Activated CD8-positive, alpha-beta memory T cell treated with anti-CD3 and anti-CD28 coated beads for 24 hours (primary cell): ENCODE data around the gene RFNG.

ENCODE experiments used
- DNase-seq: peaks from one replicate; pipeline ENCODE4 v3.0.0-alpha.2; 2020

Gene RFNG

DNA sequence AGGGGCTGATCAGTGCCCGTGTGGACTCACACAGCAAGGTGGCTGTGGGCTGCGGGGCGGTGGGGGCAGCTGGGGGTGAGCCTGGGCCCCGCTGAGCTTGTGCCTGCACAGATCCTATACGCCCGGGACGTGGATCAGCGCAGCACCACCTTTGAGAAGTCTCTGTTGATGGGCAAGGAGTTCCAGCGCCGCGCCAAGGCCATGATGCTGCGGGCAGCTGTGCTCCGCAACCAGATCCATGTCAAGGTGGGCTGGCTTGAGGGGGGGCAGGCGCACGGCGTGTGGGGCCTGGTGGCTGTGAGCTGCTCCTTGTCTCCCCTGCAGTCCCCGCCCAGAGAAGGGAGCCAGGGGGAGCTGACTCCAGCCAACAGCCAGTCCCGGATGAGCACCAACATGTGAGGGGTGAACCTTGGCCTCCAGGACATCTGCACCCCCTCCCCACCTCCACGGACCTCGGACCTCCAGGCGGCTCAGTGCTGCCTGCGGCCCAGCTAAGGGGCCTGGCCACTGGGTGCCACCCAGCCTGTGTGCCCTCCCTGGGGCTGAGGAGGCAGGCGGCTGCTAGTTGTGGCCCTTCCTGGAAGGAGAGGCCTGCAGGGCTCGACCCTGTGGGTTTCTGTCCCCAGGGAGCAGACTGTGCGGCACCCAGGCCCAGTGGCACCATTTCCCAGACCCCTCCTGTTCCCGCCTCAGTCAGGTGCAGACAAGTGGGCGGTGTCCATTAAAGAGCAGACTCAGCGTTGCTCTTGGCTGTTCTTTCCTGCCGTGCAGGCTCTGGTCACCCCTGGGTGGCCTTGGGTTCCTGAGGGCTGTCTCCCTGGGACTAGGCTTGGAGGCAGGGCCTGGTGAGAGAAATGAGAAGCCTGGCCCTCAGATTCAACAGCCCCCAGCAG is 5.4 kb upstream of the RFNG start:
- no peak for DNase-seq

GRCh38 chr17:82055965-82056728 is 4.5 kb upstream of the RFNG start:
- DNase-seq, result no peak

- DNase-seq, result peak; percentile 56
These were observed 3.7 kb upstream of the RFNG start for GRCh38 chr17:82055023-82055964.

DNA sequence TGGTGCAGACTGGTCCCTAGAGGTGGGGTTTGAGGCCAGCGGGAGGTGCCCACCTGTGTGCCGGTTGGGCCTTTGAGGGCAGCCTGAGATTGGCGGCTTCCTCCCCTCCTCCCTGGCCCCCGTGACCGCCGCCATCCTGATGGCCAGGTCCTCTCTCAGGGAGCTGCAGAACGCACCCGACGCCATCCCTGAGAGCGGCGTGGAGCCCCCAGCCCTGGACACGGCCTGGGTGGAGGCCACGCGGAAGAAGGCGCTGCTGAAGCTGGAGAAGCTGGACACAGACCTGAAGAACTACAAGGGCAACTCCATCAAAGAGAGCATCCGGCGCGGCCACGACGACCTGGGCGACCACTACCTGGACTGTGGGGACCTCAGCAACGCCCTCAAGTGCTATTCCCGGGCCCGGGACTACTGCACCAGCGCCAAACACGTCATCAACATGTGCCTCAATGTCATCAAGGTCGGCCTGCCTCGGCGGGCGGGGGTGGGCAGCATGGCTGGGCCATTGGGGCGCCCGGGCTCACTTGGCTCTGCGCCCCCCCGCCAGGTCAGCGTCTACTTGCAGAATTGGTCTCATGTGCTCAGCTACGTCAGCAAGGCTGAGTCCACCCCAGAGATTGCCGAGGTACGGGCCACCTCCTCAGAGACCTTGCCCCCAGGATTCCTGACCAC is 2.9 kb upstream of the RFNG start:
- peak; percentile 57 for DNase-seq

- DNase-seq, result peak; percentile 56
These were observed 2.1 kb upstream of the RFNG start for GRCh38 chr17:82053556-82054263.

DNA sequence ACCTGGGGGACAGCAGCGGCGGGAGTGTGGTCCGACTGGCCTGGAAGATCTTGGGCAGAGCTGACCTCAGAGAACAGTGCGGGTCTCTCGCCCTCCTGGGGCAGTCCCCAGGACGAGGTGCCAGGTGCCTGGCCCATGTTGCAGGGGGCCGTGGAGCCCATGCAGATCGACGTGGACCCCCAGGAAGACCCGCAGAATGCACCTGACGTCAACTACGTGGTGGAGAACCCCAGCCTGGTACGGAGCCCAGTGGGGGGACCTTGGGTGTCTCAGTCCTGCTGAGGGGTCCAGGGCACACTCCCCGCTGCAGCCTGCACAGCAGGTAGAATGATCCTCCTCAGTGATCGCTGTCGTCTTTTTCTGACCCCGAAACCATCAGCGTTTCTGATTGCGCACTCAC is 1.5 kb upstream of the RFNG start:
- peak; percentile 52 for DNase-seq

DNA sequence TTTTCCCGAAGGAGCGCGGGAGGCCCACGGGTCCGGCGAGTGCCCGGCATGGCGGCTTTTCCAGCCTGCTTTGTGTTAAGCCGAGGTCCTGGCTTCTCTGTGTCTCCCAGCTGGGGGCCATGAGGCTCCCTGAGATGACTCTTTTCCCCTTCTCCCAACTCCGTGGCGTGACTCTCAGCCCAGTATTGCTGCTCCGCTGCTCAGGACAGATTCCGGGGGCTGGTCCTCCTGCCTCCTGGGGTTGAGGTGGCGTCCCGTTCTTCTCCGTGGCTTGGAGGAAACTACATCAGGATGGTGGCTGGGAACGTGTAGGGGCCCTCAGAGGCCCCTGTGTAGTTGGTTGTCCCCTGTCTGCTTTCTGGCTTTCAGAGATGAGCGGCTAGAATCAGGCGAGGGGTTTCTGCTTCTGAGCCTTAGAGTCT is 1.0 kb upstream of the RFNG start:
- DNase-seq, result peak; percentile 56

DNA sequence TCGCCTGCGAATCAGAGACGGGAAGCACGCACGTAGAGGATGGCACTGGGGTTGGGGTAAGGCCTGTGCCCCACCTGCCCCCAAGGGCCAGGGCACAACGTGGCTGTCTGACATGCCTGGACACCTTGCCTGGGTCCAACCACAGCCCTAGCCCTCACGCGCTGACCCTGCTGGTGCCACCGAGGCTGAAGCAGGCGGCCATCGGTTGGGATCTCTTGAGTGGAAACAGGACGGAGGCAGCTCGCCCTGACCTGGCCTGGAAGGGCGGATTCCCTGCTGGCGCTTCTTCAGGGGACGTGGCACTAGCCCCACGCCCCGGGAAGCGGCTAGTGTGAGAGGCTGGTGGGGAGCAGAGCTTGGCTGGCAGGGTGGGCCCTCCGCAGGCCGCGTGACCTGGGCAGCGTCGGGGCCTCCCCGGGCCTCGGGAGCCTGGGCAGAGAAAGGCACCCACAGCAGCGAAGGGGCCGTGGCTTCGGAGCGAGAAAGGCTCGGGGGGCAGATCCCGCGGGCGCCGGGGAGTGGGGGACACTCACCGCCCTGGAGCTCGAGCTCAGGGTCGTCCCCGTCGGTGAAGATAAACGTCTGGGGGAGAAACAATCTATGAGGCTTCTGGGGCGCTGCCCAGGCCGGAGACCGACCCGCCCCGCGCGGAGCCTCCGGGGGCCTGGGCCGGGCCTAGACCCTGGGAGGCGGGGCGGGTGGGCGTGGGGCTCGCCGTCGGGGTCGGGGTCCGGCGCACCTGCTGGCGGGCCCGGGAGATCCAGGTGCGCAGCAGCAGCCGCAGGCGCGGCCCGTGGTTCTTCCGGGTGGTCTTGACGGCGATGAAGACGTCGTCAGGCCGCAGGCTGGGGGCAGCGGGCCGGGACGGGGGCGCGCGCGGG is 610 bp downstream of the RFNG start:
- DNase-seq, result no peak

DNA sequence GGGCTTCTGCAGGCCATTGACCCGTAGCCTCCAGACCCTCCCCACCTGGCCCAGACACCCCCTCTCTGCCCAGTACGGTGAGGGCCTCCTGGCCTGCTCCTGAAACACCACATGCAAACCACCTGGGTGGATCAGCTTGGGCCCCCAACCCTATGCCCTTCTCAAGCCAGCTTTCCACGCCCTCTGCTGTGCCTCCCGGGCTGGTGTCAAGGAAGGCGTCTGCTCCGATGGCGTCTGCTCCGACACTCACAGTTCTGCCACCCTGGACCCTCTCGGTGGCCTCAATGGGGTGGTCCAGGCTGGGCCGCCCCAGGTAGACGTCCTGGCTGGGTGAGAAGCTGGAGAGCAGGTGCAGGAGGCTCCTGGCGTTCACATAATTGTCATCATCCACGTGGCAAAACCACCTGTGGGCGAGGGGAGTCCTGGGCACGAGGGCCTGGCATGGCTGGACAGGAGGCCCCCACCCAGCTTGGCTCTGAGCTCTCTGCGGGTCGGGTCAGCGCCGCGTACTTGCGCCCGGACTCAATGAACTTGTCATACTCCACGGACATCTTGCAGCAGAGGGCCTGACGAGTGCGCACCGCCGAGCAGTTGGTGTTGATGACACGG is 1.4 kb downstream of the RFNG start:
- no peak for DNase-seq

- no peak for DNase-seq
These were observed 2.1 kb downstream of the RFNG start for GRCh38 chr17:82049521-82049971.

DNA sequence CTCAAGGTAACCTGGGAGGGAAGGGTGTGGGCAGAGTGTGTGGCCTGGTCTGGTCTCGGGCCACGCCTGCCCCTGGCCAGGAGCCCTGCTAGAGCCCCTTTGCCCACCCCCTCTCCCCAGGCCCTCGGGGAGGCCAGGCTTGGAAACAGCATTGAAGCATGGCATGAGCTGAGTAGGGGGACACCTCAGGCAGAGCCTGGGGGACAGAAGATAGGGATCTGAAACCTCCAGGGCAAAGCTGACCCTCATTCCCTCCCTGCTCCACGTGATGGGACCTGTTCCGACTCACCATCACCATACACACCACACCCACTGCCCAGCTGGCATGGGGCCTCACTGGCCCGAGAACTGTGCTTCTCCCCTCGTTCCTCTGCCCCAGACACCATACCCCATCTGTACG is 2.5 kb downstream of the RFNG start:
- no peak for DNase-seq

DNA sequence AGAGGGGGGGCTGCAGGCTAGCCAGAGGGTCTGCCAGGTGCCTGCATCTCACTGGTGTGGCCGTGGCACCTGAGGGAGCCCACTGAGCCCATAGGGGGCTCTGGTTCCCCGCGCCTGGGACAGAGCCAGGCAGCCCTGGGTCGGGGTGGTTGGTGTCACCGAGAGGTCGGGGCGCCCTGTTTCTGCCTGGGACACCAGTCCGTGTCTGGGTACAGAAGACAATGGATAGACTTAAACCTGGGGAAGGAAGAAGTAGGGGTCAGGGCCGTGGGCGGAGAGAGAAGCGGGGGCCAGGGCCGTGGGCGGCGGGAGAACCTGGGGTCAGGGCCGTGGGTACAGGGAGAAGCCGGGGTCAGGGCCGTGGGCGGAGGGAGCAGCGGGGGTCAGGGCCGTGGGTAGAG is 3.0 kb downstream of the RFNG start:
- DNase-seq, result no peak

DNA sequence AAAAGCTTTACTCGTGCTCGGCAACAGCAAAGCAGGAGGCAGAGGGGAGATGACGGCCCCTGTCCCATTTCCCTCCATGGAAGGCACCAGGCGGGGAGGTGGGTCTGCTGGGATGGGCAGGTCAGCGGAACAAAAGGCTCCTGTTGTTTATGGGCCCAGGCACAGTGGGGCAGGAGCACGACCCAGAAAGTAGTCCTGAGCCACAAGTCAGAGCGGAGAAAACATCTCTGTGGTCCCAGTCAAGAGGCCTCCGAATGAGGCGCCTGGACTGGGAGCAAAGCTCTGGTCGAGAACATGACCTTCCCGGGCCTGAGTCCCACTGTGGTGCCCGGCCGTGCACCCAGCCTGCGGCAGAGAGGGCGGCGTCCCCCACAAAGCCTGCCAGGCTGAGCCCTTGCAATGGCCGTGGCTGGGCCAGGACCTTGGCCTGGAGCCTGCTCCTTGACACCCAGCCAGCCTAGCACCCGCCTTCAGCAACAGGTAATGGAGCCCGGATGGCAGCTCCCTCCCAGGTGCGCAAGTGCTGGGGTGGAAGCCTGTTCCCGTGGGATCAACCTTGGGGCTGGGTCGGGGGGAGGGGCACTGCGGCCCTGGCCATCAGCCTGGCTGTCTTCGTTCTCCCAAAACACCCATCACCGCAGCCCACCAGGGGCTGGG is 3.6 kb downstream of the RFNG start:
- DNase-seq, result no peak

DNA sequence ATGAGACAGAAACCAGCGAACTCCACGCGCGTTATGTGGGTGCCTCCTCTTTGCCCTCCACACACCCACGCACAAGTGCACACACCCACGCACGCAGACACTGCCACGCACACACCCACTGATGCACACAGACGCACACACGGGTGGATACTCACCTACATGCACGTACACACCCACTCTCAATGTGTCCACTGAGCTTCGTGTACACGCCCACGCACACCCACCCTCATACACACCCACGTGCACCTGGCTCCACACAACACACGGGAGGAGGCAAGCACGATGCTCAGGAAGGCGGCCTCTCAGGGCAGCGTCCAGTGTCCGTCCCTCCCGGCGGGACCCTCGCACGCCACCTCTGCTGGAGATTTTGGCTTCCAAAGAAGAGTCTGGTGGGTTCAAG is 4.2 kb downstream of the RFNG start:
- no peak for DNase-seq

GRCh38 chr17:82046903-82047302 is 4.7 kb downstream of the RFNG start:
- no peak for DNase-seq

- no peak for DNase-seq
These were observed 5.6 kb downstream of the RFNG start for GRCh38 chr17:82045936-82046484.

DNA sequence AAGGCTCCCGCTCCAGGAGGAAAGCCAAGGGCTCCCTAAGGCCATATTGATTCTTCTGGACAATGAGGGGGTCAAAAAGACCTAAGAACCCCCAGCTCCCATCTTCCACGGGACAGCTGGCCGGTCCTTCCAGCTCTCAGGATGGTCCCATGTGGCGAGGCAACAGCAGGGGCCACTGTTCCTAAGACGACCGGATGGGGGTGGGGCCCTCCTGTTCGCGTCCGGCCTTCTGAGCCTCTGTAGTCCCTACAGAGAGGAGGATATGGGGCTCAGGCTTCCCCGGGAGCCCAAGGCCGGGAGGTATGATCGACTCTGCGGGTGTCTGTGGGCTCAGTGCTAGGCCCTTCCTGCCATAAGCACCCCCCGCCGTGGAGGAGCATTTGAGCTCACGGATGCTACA is 8.1 kb downstream of the RFNG start:
- no peak for DNase-seq

- no peak for DNase-seq
These were observed 9.0 kb downstream of the RFNG start for GRCh38 chr17:82042649-82043048.

- no peak for DNase-seq
These were observed 10.3 kb downstream of the RFNG start for GRCh38 chr17:82041144-82041814.
